SK-N-SH (cell line): ENCODE results near the gene DTD2. TPM values are rescaled to one million over a fixed set of nuclear protein-coding genes. Genes with fewer than 3 reads are reported as not detected.

Source experiments
- CTCF ChIA-PET: fragments of 300-600, 350-600 bp; formaldehyde crosslinking; extraction: SDS; loops from one replicate; lab custom pipeline; 2021; lab: Yijun Ruan, JAX
- POLR2A ChIA-PET: fragments of 350-600 bp; sonication (Branson Sonifier 250); formaldehyde crosslinking; extraction: SDS; loops from one replicate; lab custom pipeline; 2020; ENCODE audit warnings: antibody characterized with exemption, inconsistent platforms; lab: Yijun Ruan, JAX
- DNase-seq: peaks from one replicate; pipeline ENCODE4 v3.0.0; 2012
- H2AFZ ChIP-seq: fragments of 200-600 bp; sonication (generic); 2 replicates; pipeline ENCODE4 v1.8.1; 2016; ENCODE audit warnings: antibody characterized with exemption, mild to moderate bottlenecking, low read depth
- H3F3A ChIP-seq: fragments of 200-600 bp; sonication (generic); replicated peaks from 2 replicates; pipeline ENCODE3; 2016; ENCODE audit warnings: antibody characterized with exemption, mild to moderate bottlenecking; ENCODE audit not compliant: insufficient read depth
- H3K27ac ChIP-seq, 2 experiments: fragments of 200-500 bp in 1 of 2; fragments of 200-600 bp in 1 of 2; sonication (Bioruptor generic) in 1 of 2; sonication (generic), shearing (Covaris generic) in 1 of 2; 2 replicates each; pipeline versions ENCODE4 v1.5.1 to v1.6.1; 2014 to 2016; ENCODE audit warnings: low read depth in 2 of 2, inconsistent platforms in 1 of 2, low read length in 1 of 2, mild to moderate bottlenecking in 1 of 2, mixed read lengths in 1 of 2
- H3K27me3 ChIP-seq: fragments of 200-600 bp; sonication (generic), shearing (Covaris generic); 2 replicates; pipeline ENCODE4 v1.6.1; 2016; ENCODE audit warnings: mixed run types; ENCODE audit not compliant: insufficient read depth
- H3K36me3 ChIP-seq, 2 experiments: fragments of 200-500 bp in 1 of 2; fragments of 200-600 bp in 1 of 2; sonication (Bioruptor generic) in 1 of 2; sonication (generic) in 1 of 2; replicated peaks in 1 of 2; 2 replicates each; pipeline versions ENCODE3 to v1.5.1; 2014 to 2016; ENCODE audit warnings: low read length in 1 of 2, mild to moderate bottlenecking in 1 of 2; ENCODE audit not compliant: insufficient read depth in 2 of 2, control insufficient read depth in 1 of 2
- H3K4me1 ChIP-seq, 2 experiments: fragments of 200-500 bp in 1 of 2; fragments of 200-600 bp in 1 of 2; sonication (Bioruptor generic) in 1 of 2; sonication (generic), shearing (Covaris generic) in 1 of 2; 2 replicates each; pipeline versions ENCODE4 v1.5.1 to v1.6.1; 2014 to 2016; ENCODE audit warnings: low read depth in 1 of 2, low read length in 1 of 2, mixed run types in 1 of 2; ENCODE audit not compliant: insufficient read depth in 2 of 2, control insufficient read depth in 1 of 2
- H3K4me2 ChIP-seq: fragments of 200-600 bp; sonication (generic), shearing (Covaris generic); 2 replicates; pipeline ENCODE4 v1.6.1; 2017; ENCODE audit warnings: mixed run types
- H3K4me3 ChIP-seq, 2 experiments: fragments of 200-500 bp in 1 of 2; fragments of 200-600 bp in 1 of 2; sonication (Bioruptor generic) in 1 of 2; sonication (generic), shearing (Covaris generic) in 1 of 2; 2 replicates each; pipeline versions ENCODE4 v1.5.1 to v1.8.1; 2014 to 2016; ENCODE audit warnings: low read depth in 2 of 2, inconsistent platforms in 1 of 2, low read length in 1 of 2, mild to moderate bottlenecking in 1 of 2, mixed read lengths in 1 of 2, moderate library complexity in 1 of 2
- H3K79me2 ChIP-seq: fragments of 200-600 bp; sonication (generic); 2 replicates; pipeline ENCODE4 v1.8.1; 2017; ENCODE audit warnings: mild to moderate bottlenecking; ENCODE audit not compliant: insufficient read depth
- H3K9ac ChIP-seq: fragments of 200-600 bp; sonication (generic); 2 replicates; pipeline ENCODE4 v1.6.1; 2017; ENCODE audit warnings: mixed run types
- H3K9me2 ChIP-seq: fragments of 200-600 bp; sonication (generic); 2 replicates; pipeline ENCODE4 v1.6.1; 2017; ENCODE audit warnings: mixed run types
- H3K9me3 ChIP-seq: fragments of 200-600 bp; sonication (generic); 2 replicates; pipeline ENCODE4 v1.6.1; 2017; ENCODE audit warnings: mixed run types, mild to moderate bottlenecking, moderate library complexity
- H4K20me1 ChIP-seq: fragments of 200-600 bp; sonication (generic); 2 replicates; pipeline ENCODE4 v1.6.1; 2017; ENCODE audit warnings: mild to moderate bottlenecking, mixed run types; ENCODE audit not compliant: insufficient read depth
- EZH2phosphoT487 ChIP-seq: fragments of 200-600 bp; sonication (generic); IDR thresholded peaks from 2 replicates; pipeline ENCODE4 v1.6.1; 2017; ENCODE audit warnings: low read depth, mixed run types, mild to moderate bottlenecking, antibody characterized with exemption, moderate library complexity, borderline replicate concordance
- RXRA ChIP-seq: IDR thresholded peaks from 2 replicates; pipeline ENCODE4 v1.4.0; 2012; ENCODE audit warnings: low read depth, mild to moderate bottlenecking, borderline replicate concordance
- TAF1 ChIP-seq: IDR thresholded peaks from 2 replicates; pipeline ENCODE4 v1.6.1; 2012; ENCODE audit warnings: low read depth, mild to moderate bottlenecking, low read length, moderate library complexity, borderline replicate concordance
- TEAD4 ChIP-seq: IDR thresholded peaks from 2 replicates; pipeline ENCODE4 v1.4.0; 2012; ENCODE audit warnings: mild to moderate bottlenecking, borderline replicate concordance; ENCODE audit not compliant: insufficient read depth
- WGBS: methylation state at CpG from one replicate; pipeline ENCODE4 v1.1.6; 2017; ENCODE audit warnings: low lambda C conversion rate; 5-methylcytosine and 5-hydroxymethylcytosine counted together
- polyA plus RNA-seq, 3 experiments: library from polyadenylated mRNA; depleted of rRNA; stranded (reverse); fragments of >200 nt; gene quantifications; 2 replicates each; pipeline ENCODE4 v1.2.3, GENCODE V29; 2012
- TF ChIP-seq, protein P1 (sequence below): IDR thresholded peaks from 2 replicates; pipeline ENCODE4 v1.6.1; 2012; ENCODE audit warnings: mild to moderate bottlenecking, low read depth, low read length, moderate library complexity

The DTD2 gene
- polyA plus RNA-seq, 1 of the 3 experiments (the other 2 are of a cell fraction), result 10.5 TPM

DNA sequence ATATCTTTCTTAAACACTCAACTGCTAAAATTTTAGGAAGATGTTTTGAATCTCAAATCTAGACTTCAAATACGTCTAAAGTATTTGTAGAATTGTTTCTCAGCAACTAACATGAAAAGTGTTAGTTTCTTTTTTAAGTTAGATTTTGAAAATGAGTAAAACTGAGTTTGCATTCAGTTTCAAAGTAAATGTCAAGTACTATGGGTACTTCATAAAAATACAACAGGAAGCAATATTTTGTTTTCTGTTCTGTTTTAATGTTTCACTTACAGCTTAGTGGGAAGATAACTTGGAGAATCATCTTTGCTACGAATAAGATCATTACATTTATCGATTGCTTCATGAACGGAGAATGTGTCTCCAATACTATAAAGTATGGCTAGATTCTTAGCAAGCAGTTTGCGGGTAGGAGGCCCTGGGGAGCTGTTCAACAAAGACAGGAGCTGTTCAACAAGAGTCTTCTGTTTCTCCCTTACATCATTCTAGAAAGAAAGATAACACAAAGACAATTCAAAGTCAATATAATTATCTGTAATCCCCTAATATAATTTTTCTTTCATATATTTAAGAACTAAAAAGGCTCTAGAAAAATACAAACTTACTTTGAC is 57.2 kb downstream of the DTD2 start:
- H3K4me1 ChIP-seq, result peaks cover 0 to 1% of the 10 kb centered on the region in 2 experiments; a peak in 1 of 4 replicates
- no peaks in the 10 kb centered on the region for H3K9me3 ChIP-seq
- no peaks in the 10 kb centered on the region for H3K9me2 ChIP-seq
- no peak for DNase-seq
- WGBS, result 93% methylated on average over 5 of the region's 5 CpGs
- H4K20me1 ChIP-seq, result no peaks in the 10 kb centered on the region
- H2AFZ ChIP-seq, result no peak overlapping the region
- H3K27me3 ChIP-seq, result no peaks in the 10 kb centered on the region
- H3K4me3 ChIP-seq, result no peak overlapping the region
- H3K9ac ChIP-seq, result no peak overlapping the region
- H3K79me2 ChIP-seq, result peaks cover 10% of the 10 kb centered on the region; the same call in 1 of the 2 replicates
- no peak overlapping the region for H3K4me2 ChIP-seq
- peaks cover 28 to 39% of the 10 kb centered on the region in 2 experiments for H3K36me3 ChIP-seq
- CTCF ChIA-PET, result interaction anchor here (1.4 kb wide), 1 partner anchor 22 kb away, joined by 3 read pairs; no protein-coding TSS in a partner anchor
- no peak for TF ChIP-seq TEAD4
- no peak for TF ChIP-seq TAF1
- TF ChIP-seq, protein P1, sequence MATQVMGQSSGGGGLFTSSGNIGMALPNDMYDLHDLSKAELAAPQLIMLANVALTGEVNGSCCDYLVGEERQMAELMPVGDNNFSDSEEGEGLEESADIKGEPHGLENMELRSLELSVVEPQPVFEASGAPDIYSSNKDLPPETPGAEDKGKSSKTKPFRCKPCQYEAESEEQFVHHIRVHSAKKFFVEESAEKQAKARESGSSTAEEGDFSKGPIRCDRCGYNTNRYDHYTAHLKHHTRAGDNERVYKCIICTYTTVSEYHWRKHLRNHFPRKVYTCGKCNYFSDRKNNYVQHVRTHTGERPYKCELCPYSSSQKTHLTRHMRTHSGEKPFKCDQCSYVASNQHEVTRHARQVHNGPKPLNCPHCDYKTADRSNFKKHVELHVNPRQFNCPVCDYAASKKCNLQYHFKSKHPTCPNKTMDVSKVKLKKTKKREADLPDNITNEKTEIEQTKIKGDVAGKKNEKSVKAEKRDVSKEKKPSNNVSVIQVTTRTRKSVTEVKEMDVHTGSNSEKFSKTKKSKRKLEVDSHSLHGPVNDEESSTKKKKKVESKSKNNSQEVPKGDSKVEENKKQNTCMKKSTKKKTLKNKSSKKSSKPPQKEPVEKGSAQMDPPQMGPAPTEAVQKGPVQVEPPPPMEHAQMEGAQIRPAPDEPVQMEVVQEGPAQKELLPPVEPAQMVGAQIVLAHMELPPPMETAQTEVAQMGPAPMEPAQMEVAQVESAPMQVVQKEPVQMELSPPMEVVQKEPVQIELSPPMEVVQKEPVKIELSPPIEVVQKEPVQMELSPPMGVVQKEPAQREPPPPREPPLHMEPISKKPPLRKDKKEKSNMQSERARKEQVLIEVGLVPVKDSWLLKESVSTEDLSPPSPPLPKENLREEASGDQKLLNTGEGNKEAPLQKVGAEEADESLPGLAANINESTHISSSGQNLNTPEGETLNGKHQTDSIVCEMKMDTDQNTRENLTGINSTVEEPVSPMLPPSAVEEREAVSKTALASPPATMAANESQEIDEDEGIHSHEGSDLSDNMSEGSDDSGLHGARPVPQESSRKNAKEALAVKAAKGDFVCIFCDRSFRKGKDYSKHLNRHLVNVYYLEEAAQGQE, result no peak
- no peak for TF ChIP-seq EZH2phosphoT487
- TF ChIP-seq RXRA, result no peak
- TF ChIP-seq, all 33 proteins: peak for 0
- no peak overlapping the region for H3K27ac ChIP-seq
- H3F3A ChIP-seq, result no peaks in the 10 kb centered on the region
- POLR2A ChIA-PET, result no interaction called here

Other genes with a start within 250 kb of the DTD2 start
- 43.2 and 48.8 TPM in 2 replicates for gene HECTD1, start 249.7 kb downstream of the DTD2 start, polyA plus RNA-seq (2012; rRNA removed)
- 7.1 and 12.9 TPM in 2 replicates for gene HEATR5A, start 37.0 kb downstream of the DTD2 start, polyA plus RNA-seq (2012; rRNA removed)
- gene GPR33, start 30.5 kb upstream of the DTD2 start, polyA plus RNA-seq (2012; rRNA removed), result not detected in 2 replicates
- 4.0 and 5.1 TPM in 2 replicates for gene NUBPL, start 103.9 kb upstream of the DTD2 start, polyA plus RNA-seq (2012; rRNA removed)